Measurements from ENCODE around the gene TMEM132E. TPM values are rescaled to one million over a fixed set of nuclear protein-coding genes. Genes with fewer than 3 reads are reported as not detected.
"Not testable (repeated sequence)": the region's sequence is repeated elsewhere in the genome, so short reads cannot be mapped to it uniquely, and the experiment has no call there.

TMEM132E gene
- 0.45 TPM for polyA plus RNA-seq (2012; ENCODE audit: insufficient read depth, insufficient read length)

DNA sequence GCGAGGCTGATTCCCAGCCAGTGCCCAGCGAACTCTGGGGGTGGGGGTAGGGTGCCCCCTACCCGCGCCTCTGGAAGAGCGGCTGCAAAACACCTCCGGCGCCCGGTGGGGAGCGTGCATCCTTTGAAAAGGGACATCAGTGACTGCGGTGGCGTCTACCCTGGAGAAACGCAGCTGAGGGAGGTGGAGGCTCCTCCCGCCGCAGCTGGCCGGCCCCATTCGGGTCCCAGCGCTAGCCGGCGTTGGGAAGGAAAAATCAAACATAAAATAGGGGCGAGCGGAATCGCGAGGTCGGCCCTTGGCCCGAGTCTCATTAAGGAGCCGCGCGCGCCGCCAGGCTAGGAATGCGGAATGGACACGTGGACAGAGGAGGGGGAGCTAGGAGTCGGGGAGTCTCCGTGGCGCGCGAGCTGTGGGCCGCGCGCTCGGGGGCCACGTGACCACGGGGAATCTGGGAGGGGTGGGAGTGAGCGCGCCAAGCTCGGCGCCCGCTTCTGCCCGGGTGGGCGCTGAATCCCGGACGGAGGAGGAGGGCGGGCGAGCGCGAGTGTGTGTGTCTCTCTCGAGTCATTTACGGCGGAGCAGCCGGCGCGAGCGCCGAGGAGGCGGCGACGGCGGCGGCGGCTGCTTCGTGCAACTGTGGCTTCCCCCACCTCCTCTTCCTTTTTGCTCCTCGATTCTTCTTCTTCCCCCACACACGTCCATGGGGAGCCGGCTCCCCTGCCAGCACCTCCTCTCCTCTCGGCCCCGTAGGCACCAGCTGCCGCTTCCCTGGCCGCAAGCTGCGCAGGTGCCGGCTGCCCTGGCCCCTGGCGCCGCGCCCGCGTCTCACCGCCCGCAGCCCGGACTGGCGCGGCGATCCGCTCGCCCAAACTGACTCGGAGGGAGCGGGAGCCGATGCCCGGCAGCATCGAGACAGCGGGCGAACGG lies at the start of gene TMEM132E:
TMEM132E (plus strand) TSS at position 566 of the 930 bp plus-strand sequence. CDS start 1,495 bp downstream, outside the sequence.
- H3K4me3 ChIP-seq (ENCODE audit: low read length): peak within 1 kb of the TSS; percentile 43
- no peak for DNase-seq (ENCODE audit: low read depth, low spot score)

DNA sequence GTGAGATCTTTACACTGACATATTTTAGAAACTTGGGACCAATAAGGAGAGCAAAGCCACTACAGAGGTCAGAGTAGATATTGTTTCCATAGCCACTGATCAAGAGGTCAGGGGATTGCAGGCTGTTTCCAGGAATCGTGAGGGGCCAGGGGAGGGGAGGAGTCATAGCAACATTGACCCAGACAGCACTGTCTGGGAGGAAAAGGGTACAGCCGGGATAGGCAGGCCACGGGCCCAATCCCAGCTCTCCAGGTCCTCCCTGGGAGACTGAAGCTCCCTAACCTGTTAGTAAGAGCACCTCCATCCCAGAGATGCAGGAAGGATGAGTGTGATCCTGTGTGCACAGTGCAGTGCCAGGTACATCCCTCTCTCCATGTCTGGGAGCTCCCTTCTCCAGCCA lies 48.5 kb upstream of the TMEM132E start:
- H3K4me3 ChIP-seq (ENCODE audit: low read length): no peak overlapping the region
- no peak for DNase-seq (ENCODE audit: low read depth, low spot score)

GRCh38 chr17:34532281-34533065 lies 46.9 kb upstream of the TMEM132E start:
- no peak overlapping the region for H3K4me3 ChIP-seq (ENCODE audit: low read length)
- no peak for DNase-seq (ENCODE audit: low read depth, low spot score)

DNA sequence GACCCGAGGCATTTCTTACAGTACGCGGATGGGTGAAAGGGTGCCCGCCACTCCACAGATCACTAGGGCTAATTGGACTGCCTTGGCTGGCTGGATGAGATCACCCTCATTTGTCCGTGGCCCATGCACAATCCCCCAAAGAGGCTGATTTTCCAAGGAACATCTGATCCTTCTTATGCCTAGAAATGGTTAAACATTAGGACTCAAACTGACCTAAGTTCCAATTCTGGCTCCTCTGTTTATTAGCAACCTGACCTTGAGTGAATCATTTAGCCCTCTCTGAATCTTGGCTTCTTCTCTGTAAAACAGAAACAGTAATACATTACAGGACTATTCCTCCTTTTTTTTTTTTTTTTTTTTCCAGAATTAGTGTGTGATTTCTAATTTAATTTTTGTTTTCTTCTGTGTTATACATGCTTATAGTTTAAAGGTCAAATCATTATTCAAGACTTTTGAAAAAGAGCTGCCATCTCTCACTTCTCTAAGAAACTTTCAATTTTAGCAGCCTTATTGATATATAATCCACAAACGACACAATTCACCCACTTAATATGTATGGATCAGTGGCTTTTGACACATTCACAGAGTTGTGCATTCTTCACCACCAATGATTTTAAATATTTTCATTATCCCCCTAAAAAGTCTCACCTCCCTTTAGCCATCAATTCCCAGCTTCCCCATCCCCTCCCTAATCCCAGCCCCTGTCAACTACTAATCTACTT lies 45.4 kb upstream of the TMEM132E start:
- DNase-seq (ENCODE audit: low read depth, low spot score): no peak
- no peak overlapping the region for H3K4me3 ChIP-seq (ENCODE audit: low read length)

DNA sequence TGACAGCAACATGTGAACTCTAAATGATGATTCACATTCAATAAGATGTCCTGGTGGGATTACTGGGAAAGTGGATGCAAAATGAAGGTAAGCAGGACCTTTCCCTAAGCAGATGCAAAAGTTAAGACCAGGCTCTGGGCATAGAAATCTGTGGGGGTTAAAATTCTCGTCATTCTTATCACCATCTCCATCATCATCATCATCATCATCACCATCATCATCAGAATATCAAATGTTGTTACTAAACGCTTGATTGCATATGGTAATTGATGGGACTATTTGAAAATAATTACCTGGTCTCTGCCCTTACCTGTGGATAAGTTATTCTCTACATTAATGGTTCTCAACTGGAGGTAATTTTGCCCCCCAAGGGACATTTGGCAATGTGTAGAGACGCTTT lies 41.9 kb upstream of the TMEM132E start:
- DNase-seq (ENCODE audit: low read depth, low spot score): no peak
- no peak overlapping the region for H3K4me3 ChIP-seq (ENCODE audit: low read length)

GRCh38 chr17:34538582-34538981 lies 40.8 kb upstream of the TMEM132E start:
- not testable (repeated sequence) for DNase-seq (ENCODE audit: low read depth, low spot score); H3K4me3 ChIP-seq (ENCODE audit: low read length)

DNA sequence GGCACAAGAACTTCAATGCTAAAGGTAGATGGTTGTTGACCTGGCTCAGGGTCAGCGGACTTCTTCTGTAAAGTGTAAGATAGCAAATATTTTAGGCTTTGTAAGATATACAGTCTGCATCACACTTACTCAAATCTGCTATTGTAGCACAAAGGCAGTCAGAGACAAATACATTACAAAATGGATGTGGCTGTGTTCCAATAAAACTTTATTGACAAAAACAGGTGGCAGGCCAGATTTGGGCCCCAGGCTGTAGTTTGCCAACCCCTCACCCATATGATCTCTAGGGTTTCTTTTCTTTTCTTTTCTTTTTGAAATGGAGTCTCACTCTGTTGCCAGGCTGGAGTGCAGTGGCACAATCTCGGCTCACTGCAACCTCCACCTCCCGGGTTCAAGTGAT lies 39.5 kb upstream of the TMEM132E start:
- H3K4me3 ChIP-seq (ENCODE audit: low read length): no peak overlapping the region
- no peak for DNase-seq (ENCODE audit: low read depth, low spot score)

DNA sequence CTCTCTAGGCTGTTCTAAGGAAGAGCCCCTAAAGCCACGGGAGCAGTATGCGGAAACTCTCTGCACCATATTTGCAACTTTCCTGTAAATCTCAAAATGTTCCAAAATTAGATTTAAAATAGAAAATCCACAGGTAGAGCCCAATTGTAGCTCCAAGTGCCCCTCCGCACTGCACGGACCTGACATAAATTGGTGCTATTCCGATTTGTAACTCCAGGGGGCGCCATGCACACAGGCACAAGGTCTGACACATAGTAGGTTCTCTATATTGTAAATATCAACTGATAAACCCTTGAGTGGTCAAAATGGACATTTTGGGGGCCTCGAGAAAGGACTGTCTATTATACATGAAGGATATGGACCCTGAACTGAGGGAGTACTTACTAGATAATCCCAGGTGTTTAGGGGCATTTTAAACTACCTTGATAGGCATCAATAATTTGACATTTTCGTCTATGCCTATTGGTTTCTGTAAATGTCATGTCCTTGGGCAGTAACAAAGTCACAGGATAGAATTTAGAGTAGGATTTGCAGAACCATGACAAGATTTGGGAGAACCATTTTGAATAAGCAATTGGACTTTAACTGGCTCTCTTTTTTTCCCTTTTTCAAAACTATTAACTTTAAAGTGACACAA lies 36.6 kb upstream of the TMEM132E start:
- DNase-seq (ENCODE audit: low read depth, low spot score): peak; percentile 22
- no peak overlapping the region for H3K4me3 ChIP-seq (ENCODE audit: low read length)

GRCh38 chr17:34547453-34548063 lies 31.8 kb upstream of the TMEM132E start:
- H3K4me3 ChIP-seq (ENCODE audit: low read length): no peak overlapping the region
- no peak for DNase-seq (ENCODE audit: low read depth, low spot score)

GRCh38 chr17:34549966-34550365 lies 29.4 kb upstream of the TMEM132E start:
- DNase-seq (ENCODE audit: low read depth, low spot score): no peak

GRCh38 chr17:34553907-34554306 lies 25.5 kb upstream of the TMEM132E start:
- no peak for DNase-seq (ENCODE audit: low read depth, low spot score)
- H3K4me3 ChIP-seq (ENCODE audit: low read length): no peak overlapping the region

More at GRCh38 chr17:34549966-34550365, 29.4 kb upstream of the TMEM132E start:
- H3K4me3 ChIP-seq (ENCODE audit: low read length): no peak overlapping the region

DNA sequence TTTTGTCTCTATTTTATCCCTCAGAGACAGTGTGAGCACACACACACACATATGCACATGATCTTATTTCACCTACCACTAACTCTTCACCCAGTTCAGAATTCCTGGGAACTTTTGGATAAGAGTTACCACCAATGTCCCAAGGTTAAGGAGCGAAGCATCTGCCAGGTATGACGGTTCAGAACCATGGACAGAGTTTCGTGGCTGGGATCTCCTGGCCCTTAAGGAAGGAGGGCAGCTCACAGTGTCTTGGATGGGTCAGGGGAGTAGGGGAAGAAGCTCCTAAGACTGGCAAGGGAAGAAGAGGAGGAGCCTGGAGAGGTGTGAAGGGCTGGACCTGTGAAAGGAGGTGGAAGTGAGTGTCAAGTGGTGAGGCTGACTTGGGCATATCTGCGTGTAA lies 23.0 kb upstream of the TMEM132E start:
- no peak for DNase-seq (ENCODE audit: low read depth, low spot score)
- H3K4me3 ChIP-seq (ENCODE audit: low read length): no peak overlapping the region

DNA sequence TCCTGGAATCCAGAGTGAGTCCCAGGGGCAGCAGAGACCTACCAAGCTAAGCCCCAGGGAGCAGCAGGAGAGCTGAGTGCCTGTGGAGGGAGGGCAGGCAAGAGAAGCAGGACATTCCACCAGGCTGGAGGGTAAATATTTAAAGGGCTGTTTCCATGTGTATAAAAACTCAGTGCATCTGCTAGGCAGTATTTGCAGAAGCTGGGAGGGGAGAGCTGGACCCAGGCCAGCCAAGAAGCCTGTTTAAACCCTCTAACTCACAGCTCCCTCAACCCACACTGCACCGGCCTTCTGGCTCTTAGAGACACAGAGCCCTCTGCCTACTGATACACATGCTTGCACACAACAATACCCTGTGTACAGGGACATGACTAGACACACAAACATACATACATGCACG lies 22.5 kb upstream of the TMEM132E start:
- no peak for DNase-seq (ENCODE audit: low read depth, low spot score)

GRCh38 chr17:34561328-34561727 lies 18.1 kb upstream of the TMEM132E start:
- no peak for DNase-seq (ENCODE audit: low read depth, low spot score)
- H3K4me3 ChIP-seq (ENCODE audit: low read length): no peak overlapping the region

More for the DNA sequence above, 22.5 kb upstream of the TMEM132E start:
- H3K4me3 ChIP-seq (ENCODE audit: low read length): no peak overlapping the region

GRCh38 chr17:34562387-34562786 lies 17.0 kb upstream of the TMEM132E start:
- no peak for DNase-seq (ENCODE audit: low read depth, low spot score)
- no peak overlapping the region for H3K4me3 ChIP-seq (ENCODE audit: low read length)

GRCh38 chr17:34565713-34566112 lies 13.7 kb upstream of the TMEM132E start:
- DNase-seq (ENCODE audit: low read depth, low spot score): no peak
- no peak overlapping the region for H3K4me3 ChIP-seq (ENCODE audit: low read length)

- DNase-seq (ENCODE audit: low read depth, low spot score): no peak
- no peak overlapping the region for H3K4me3 ChIP-seq (ENCODE audit: low read length)
These were observed 13.2 kb upstream of the TMEM132E start for GRCh38 chr17:34566201-34566600.

DNA sequence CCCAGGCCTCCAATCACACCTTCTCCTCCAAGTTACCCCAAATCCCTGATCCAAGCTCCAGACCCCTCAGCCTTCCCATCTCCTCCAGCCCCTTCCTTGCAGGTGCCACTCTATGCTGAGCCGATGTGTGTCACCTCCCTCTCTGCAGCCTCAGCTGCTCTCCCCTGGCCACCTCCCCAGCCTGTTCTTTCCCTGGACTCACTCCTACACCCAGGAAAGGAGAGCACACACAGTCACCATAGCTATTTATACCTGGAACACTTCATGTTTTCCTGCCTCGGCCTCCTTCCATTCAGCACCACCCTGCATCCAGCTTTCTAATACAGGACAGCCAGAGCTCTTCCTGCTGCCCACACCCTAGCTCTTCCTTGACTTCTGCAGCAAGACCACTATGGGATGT lies 12.5 kb upstream of the TMEM132E start:
- no peak for DNase-seq (ENCODE audit: low read depth, low spot score)
- no peak overlapping the region for H3K4me3 ChIP-seq (ENCODE audit: low read length)

Data from Jurkat, Clone E6-1 (cell line).